Measurements from ENCODE around the gene CDK2.

Gene CDK2

GRCh38 chr12:56017181-56017580 is 50.6 kb downstream of the CDK2 start:
- DNase-seq: no peak

GRCh38 chr12:56018356-56018755 is 51.7 kb downstream of the CDK2 start:
- DNase-seq: no peak

GRCh38 chr12:56020423-56021184 is 54.0 kb downstream of the CDK2 start, which contains the start of gene IKZF4:
Gene IKZF4, plus strand, starts transcription at chr12:56021043. Its CDS starts 451 bp downstream, at chr12:56021494.
- peak; percentile 25 for DNase-seq

- DNase-seq: no peak
Observed at GRCh38 chr12:56021889-56022497, 55.4 kb downstream of the CDK2 start.

All from CD4-positive, alpha-beta T cell treated with Interleukin-21 for 1 hour (primary cell).